ENCODE measurements around the gene PER3.

DNA sequence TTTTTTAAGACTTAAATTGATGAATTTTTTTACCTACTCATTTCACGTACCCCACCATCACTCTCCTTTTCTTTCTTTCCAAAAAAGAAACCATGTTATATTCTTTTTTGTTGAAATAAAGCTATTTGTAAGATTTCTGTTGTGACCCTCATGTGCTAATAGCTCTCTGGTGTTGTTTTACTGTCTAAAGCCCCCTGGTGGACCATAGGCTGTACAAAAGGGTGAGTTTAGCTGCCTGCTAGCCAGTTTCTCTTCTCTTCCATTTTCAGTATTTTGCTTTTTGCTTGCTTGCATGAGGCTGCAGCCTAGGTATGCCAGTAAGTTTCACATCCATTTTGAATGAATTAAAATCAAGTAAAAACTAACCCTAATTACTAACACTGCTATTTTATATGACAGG is 28.6 kb upstream of the PER3 start:
- TF ChIP-seq, protein P1, sequence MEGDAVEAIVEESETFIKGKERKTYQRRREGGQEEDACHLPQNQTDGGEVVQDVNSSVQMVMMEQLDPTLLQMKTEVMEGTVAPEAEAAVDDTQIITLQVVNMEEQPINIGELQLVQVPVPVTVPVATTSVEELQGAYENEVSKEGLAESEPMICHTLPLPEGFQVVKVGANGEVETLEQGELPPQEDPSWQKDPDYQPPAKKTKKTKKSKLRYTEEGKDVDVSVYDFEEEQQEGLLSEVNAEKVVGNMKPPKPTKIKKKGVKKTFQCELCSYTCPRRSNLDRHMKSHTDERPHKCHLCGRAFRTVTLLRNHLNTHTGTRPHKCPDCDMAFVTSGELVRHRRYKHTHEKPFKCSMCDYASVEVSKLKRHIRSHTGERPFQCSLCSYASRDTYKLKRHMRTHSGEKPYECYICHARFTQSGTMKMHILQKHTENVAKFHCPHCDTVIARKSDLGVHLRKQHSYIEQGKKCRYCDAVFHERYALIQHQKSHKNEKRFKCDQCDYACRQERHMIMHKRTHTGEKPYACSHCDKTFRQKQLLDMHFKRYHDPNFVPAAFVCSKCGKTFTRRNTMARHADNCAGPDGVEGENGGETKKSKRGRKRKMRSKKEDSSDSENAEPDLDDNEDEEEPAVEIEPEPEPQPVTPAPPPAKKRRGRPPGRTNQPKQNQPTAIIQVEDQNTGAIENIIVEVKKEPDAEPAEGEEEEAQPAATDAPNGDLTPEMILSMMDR (IDR thresholded peaks at IDR 0.05) = no peak
- no peak for TF ChIP-seq POLR2A (IDR thresholded peaks at IDR 0.05)
